Right forelimb (tissue), 1 donor: ENCODE measurements around the gene GPD1L.
"Not testable (repeated sequence)": the region's sequence is repeated elsewhere in the genome, so short reads cannot be mapped to it uniquely, and the experiment has no call there.

ENCODE experiments used
- DNase-seq: peaks from one replicate; pipeline ENCODE4 v3.0.0-alpha.2; 2018

The GPD1L gene

GRCh38 chr3:32106132-32106928, at the start of gene GPD1L:
Gene GPD1L (plus strand): TSS chr3:32106620. CDS start chr3:32106712, 92 bp downstream.
- peak; percentile 95 for DNase-seq

- DNase-seq = not testable (repeated sequence)
Measured at GRCh38 chr3:32058465-32058864, 48.0 kb upstream of the GPD1L start.

GRCh38 chr3:32062950-32063582, 43.4 kb upstream of the GPD1L start:
- no peak for DNase-seq

- no peak for DNase-seq
Measured at GRCh38 chr3:32066686-32067085, 39.7 kb upstream of the GPD1L start.

GRCh38 chr3:32074194-32074593, 32.2 kb upstream of the GPD1L start:
- DNase-seq = not testable (repeated sequence)

GRCh38 chr3:32076566-32076965, 29.9 kb upstream of the GPD1L start:
- no peak for DNase-seq

- DNase-seq = no peak
Measured at GRCh38 chr3:32077260-32078084, 28.9 kb upstream of the GPD1L start.

GRCh38 chr3:32078085-32078634, 28.3 kb upstream of the GPD1L start:
- DNase-seq = no peak

- DNase-seq = no peak
Measured at GRCh38 chr3:32078864-32079263, 27.6 kb upstream of the GPD1L start.

GRCh38 chr3:32082721-32083120, 23.7 kb upstream of the GPD1L start:
- DNase-seq = no peak

GRCh38 chr3:32083702-32084270, 22.6 kb upstream of the GPD1L start:
- DNase-seq = no peak

- no peak for DNase-seq
Measured at GRCh38 chr3:32084870-32085269, 21.6 kb upstream of the GPD1L start.

GRCh38 chr3:32086464-32086863, 20.0 kb upstream of the GPD1L start:
- no peak for DNase-seq

GRCh38 chr3:32089476-32089875, 16.9 kb upstream of the GPD1L start:
- no peak for DNase-seq

GRCh38 chr3:32093204-32093603, 13.2 kb upstream of the GPD1L start:
- no peak for DNase-seq

- DNase-seq = no peak
Measured at GRCh38 chr3:32095431-32095830, 11.0 kb upstream of the GPD1L start.

- DNase-seq = no peak
Measured at GRCh38 chr3:32097768-32098167, 8.7 kb upstream of the GPD1L start.

- DNase-seq = no peak
Measured at GRCh38 chr3:32098528-32098927, 7.9 kb upstream of the GPD1L start.

GRCh38 chr3:32100465-32100864, 6.0 kb upstream of the GPD1L start:
- no peak for DNase-seq

GRCh38 chr3:32102289-32102688, 4.1 kb upstream of the GPD1L start:
- no peak for DNase-seq

- DNase-seq = no peak
Measured at GRCh38 chr3:32104492-32104891, 1.9 kb upstream of the GPD1L start.

- no peak for DNase-seq
Measured at GRCh38 chr3:32105291-32106131, 909 bp upstream of the GPD1L start.
